Osteoblast (primary cell): ENCODE measurements around the gene ASCC1. TPM values are rescaled to one million over a fixed set of nuclear protein-coding genes. Genes with fewer than 3 reads are reported as not detected.

Source experiments
- DNase-seq: peaks from one replicate; pipeline ENCODE4 v3.0.0; 2011; ENCODE audit warnings: low spot score, mixed read lengths; ENCODE audit not compliant: insufficient read length; ENCODE audit errors: missing footprints
- H2AFZ ChIP-seq: 2 replicates; pipeline ENCODE4 v1.6.0; 2011; ENCODE audit warnings: mild to moderate bottlenecking, low read length
- H3K27ac ChIP-seq: 2 replicates; pipeline ENCODE4 v1.5.1; 2011; ENCODE audit warnings: mild to moderate bottlenecking, low read depth, low read length, moderate library complexity
- H3K27me3 ChIP-seq: 2 replicates; pipeline ENCODE4 v1.6.0; 2012; ENCODE audit warnings: mild to moderate bottlenecking, control low read depth, inconsistent platforms, low read length, moderate library complexity; ENCODE audit not compliant: insufficient read depth
- H3K36me3 ChIP-seq: 2 replicates; pipeline ENCODE4 v1.5.1; 2011; ENCODE audit warnings: mild to moderate bottlenecking, low read length, control low read depth, moderate library complexity; ENCODE audit not compliant: insufficient read depth
- H3K4me1 ChIP-seq: 2 replicates; pipeline ENCODE4 v1.5.1; 2011; ENCODE audit warnings: mild to moderate bottlenecking, low read length, control low read depth, moderate library complexity; ENCODE audit not compliant: insufficient read depth
- H3K4me2 ChIP-seq: 2 replicates; pipeline ENCODE4 v1.6.0; 2011; ENCODE audit warnings: mild to moderate bottlenecking, low read length; ENCODE audit not compliant: insufficient read depth
- H3K4me3 ChIP-seq: fragments of 200-600 bp; sonication (generic); 3 replicates; pipeline ENCODE4 v1.5.1; 2012; ENCODE audit warnings: mild to moderate bottlenecking, low read length, inconsistent platforms; ENCODE audit not compliant: insufficient read depth
- H3K79me2 ChIP-seq: 2 replicates; pipeline ENCODE4 v1.6.0; 2012; ENCODE audit warnings: mild to moderate bottlenecking, low read length, control low read depth, inconsistent platforms; ENCODE audit not compliant: insufficient read depth
- H3K9me3 ChIP-seq: 2 replicates; pipeline ENCODE4 v1.5.1; 2011; ENCODE audit warnings: low read depth, low read length, control low read depth
- H4K20me1 ChIP-seq: 2 replicates; pipeline ENCODE4 v1.6.0; 2012; ENCODE audit warnings: mild to moderate bottlenecking, low read length, control low read depth; ENCODE audit not compliant: insufficient read depth
- CTCF ChIP-seq: IDR thresholded peaks from 2 replicates; pipeline ENCODE4 v1.5.1; 2011; ENCODE audit warnings: mild to moderate bottlenecking, low read depth, low read length, moderate library complexity; ENCODE audit errors: extremely low read depth
- total RNA-seq: library from RNA; depleted of rRNA; stranded (reverse); fragments of >200 nt; gene quantifications from 2 replicates; pipeline ENCODE4 v1.2.3, GENCODE V29; 2012

The ASCC1 gene
- total RNA-seq, 1 donor, result 40.2 TPM

- H3K36me3 ChIP-seq, result no peaks in the 10 kb centered on the region
- H3K27ac ChIP-seq, result no peak overlapping the region
- H3K79me2 ChIP-seq, result no peaks in the 10 kb centered on the region
- DNase-seq, result peak; percentile 72
- no peak overlapping the region for H3K4me3 ChIP-seq
- H3K9me3 ChIP-seq, result no peaks in the 10 kb centered on the region
- H3K27me3 ChIP-seq, result peaks cover 19% of the 10 kb centered on the region
- TF ChIP-seq CTCF, result no peak
- H3K4me2 ChIP-seq, result no peak overlapping the region
- no peaks in the 10 kb centered on the region for H3K4me1 ChIP-seq
- no peak overlapping the region for H2AFZ ChIP-seq
- H4K20me1 ChIP-seq, result no peaks in the 10 kb centered on the region
These were observed 154.6 kb downstream of the ASCC1 start for GRCh38 chr10:72061491-72061890.

- peak; percentile 76 for DNase-seq
- no peaks in the 10 kb centered on the region for H3K79me2 ChIP-seq
These were observed 155.9 kb downstream of the ASCC1 start for GRCh38 chr10:72059843-72060822.

GRCh38 chr10:72058989-72059842, 156.9 kb downstream of the ASCC1 start:
- H3K27me3 ChIP-seq, result peaks cover 19% of the 10 kb centered on the region
- no peak for TF ChIP-seq CTCF
- no peaks in the 10 kb centered on the region for H3K4me1 ChIP-seq
- H3K36me3 ChIP-seq, result no peaks in the 10 kb centered on the region
- H3K79me2 ChIP-seq, result no peaks in the 10 kb centered on the region
- H3K4me3 ChIP-seq, result no peak overlapping the region
- H3K4me2 ChIP-seq, result no peak overlapping the region
- no peaks in the 10 kb centered on the region for H3K9me3 ChIP-seq
- DNase-seq, result peak; percentile 79
- no peak overlapping the region for H2AFZ ChIP-seq
- H3K27ac ChIP-seq, result no peak overlapping the region
- H4K20me1 ChIP-seq, result no peaks in the 10 kb centered on the region

More at GRCh38 chr10:72059843-72060822, 155.9 kb downstream of the ASCC1 start:
- Histone ChIP-seq H2AFZ (no peak overlapping the region), H3K27ac (no peak overlapping the region), H3K4me2 (no peak overlapping the region), H4K20me1 (no peaks in the 10 kb centered on the region), H3K27me3 (peaks cover 19% of the 10 kb centered on the region), H3K4me3 (no peak overlapping the region), H3K4me1 (no peaks in the 10 kb centered on the region), H3K36me3 (no peaks in the 10 kb centered on the region), H3K9me3 (no peaks in the 10 kb centered on the region)
- TF ChIP-seq CTCF, result no peak
